ENCODE data around the gene ENOX1.

The ENOX1 gene

GRCh38 chr13:43295321-43295720 lies 491.5 kb downstream of the ENOX1 start:
- no peak for TF ChIP-seq CTCF (IDR thresholded peaks at IDR 0.05)

- TF ChIP-seq CTCF (IDR thresholded peaks at IDR 0.05) = no peak
These were observed 492.4 kb downstream of the ENOX1 start for GRCh38 chr13:43294412-43294811.

- TF ChIP-seq CTCF (IDR thresholded peaks at IDR 0.05) = no peak
These were observed 492.8 kb downstream of the ENOX1 start for GRCh38 chr13:43293986-43294385.

GRCh38 chr13:43293561-43293960 lies 493.2 kb downstream of the ENOX1 start:
- no peak for TF ChIP-seq CTCF (IDR thresholded peaks at IDR 0.05)

- no peak for TF ChIP-seq CTCF (IDR thresholded peaks at IDR 0.05)
These were observed 493.8 kb downstream of the ENOX1 start for GRCh38 chr13:43293008-43293407.

GRCh38 chr13:43291287-43292060 lies 495.3 kb downstream of the ENOX1 start:
- no peak for TF ChIP-seq CTCF (IDR thresholded peaks at IDR 0.05)

GRCh38 chr13:43289470-43290255 lies 497.1 kb downstream of the ENOX1 start:
- TF ChIP-seq CTCF (IDR thresholded peaks at IDR 0.05) = no peak

All from LNCAP (cell line).